Osteocyte (in vitro differentiated cells): ENCODE data around the gene CDK3. TPM values are rescaled to one million over a fixed set of nuclear protein-coding genes. Genes with fewer than 3 reads are reported as not detected.

ENCODE experiments used
- DNase-seq: peaks from one replicate; pipeline ENCODE4 v3.0.0; 2021; ENCODE audit warnings: mixed read lengths; ENCODE audit not compliant: unreplicated experiment; ENCODE audit errors: extremely low spot score
- H3K27ac Mint-ChIP-seq: one replicate; pipeline ENCODE4 v1.8.0; 2021; ENCODE audit warnings: mild to moderate bottlenecking, mixed read lengths; ENCODE audit not compliant: unreplicated experiment
- H3K27me3 Mint-ChIP-seq: one replicate; pipeline ENCODE4 v1.8.0; 2021; ENCODE audit warnings: mixed read lengths; ENCODE audit not compliant: unreplicated experiment
- H3K36me3 Mint-ChIP-seq: one replicate; pipeline ENCODE4 v1.8.0; 2021; ENCODE audit warnings: mixed read lengths; ENCODE audit not compliant: unreplicated experiment
- H3K4me1 Mint-ChIP-seq: one replicate; pipeline ENCODE4 v1.8.0; 2021; ENCODE audit warnings: mixed read lengths; ENCODE audit not compliant: unreplicated experiment
- H3K4me3 Mint-ChIP-seq: one replicate; pipeline ENCODE4 v1.8.0; 2021; ENCODE audit warnings: mild to moderate bottlenecking, moderate library complexity, mixed read lengths; ENCODE audit not compliant: unreplicated experiment
- H3K9me3 Mint-ChIP-seq: one replicate; pipeline ENCODE4 v1.8.0; 2021; ENCODE audit warnings: mixed read lengths; ENCODE audit not compliant: unreplicated experiment
- CTCF ChIP-seq: fragments of 200-600 bp; sonication (generic); IDR thresholded peaks from 2 replicates; pipeline ENCODE4 v1.5.0; 2021; ENCODE audit warnings: antibody characterized with exemption, mild to moderate bottlenecking, moderate library complexity
- total RNA-seq: library from RNA; stranded (reverse); gene quantifications from 2 replicates; pipeline ENCODE4 v1.2.1, GENCODE V29; 2021

The CDK3 gene
- total RNA-seq, 1 donor from 2014 or later = 8.3 TPM

GRCh38 chr17:76026714-76027158 lies 26.1 kb downstream of the CDK3 start:
- H3K27ac Mint-ChIP-seq = no peak overlapping the region
- H3K9me3 Mint-ChIP-seq = no peaks in the 10 kb centered on the region
- H3K36me3 Mint-ChIP-seq = no peaks in the 10 kb centered on the region
- DNase-seq = no peak
- no peaks in the 10 kb centered on the region for H3K27me3 Mint-ChIP-seq
- no peak for TF ChIP-seq CTCF
- H3K4me1 Mint-ChIP-seq = peaks cover 12% of the 10 kb centered on the region
- H3K4me3 Mint-ChIP-seq = no peak overlapping the region

- no peak for DNase-seq
- no peaks in the 10 kb centered on the region for H3K36me3 Mint-ChIP-seq
- no peaks in the 10 kb centered on the region for H3K27me3 Mint-ChIP-seq
- no peak for TF ChIP-seq CTCF
- peaks cover 12% of the 10 kb centered on the region for H3K4me1 Mint-ChIP-seq
- H3K27ac Mint-ChIP-seq = no peak within 1 kb of the TSS
- H3K9me3 Mint-ChIP-seq = no peaks in the 10 kb centered on the region
- H3K4me3 Mint-ChIP-seq = no peak within 1 kb of the TSS
Observed at GRCh38 chr17:76027159-76027839, 26.6 kb downstream of the CDK3 start, which contains the start of gene EVPL. Gene EVPL (minus strand): TSS chr17:76027306. CDS start chr17:76027198, 108 bp downstream.

- Mint-ChIP-seq H3K4me1 (peaks cover 12% of the 10 kb centered on the region), H3K27me3 (no peaks in the 10 kb centered on the region), H3K36me3 (no peaks in the 10 kb centered on the region), H3K27ac (no peak overlapping the region), H3K4me3 (no peak overlapping the region), H3K9me3 (no peaks in the 10 kb centered on the region)
- DNase-seq = no peak
- TF ChIP-seq CTCF = no peak
Observed at GRCh38 chr17:76032073-76032779, 31.6 kb downstream of the CDK3 start.

DNA sequence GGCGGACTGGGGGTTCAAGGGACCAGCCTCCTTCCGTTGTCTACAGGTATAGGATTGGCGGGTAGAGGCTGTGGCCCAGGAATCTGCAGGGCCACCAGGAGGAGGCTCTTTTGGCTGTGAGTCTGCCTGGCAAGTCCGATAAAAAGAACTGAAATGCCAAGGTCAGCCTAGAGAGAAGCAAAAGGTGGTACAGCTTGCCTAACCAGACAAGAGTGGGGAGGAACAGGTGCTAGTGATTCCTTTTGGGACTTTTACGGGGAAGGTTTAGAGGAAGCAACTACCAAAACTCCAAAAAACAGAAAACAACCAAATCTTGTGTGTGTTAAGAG lies 32.1 kb downstream of the CDK3 start:
- no peak overlapping the region for H3K27ac Mint-ChIP-seq
- H3K9me3 Mint-ChIP-seq = no peaks in the 10 kb centered on the region
- no peak for TF ChIP-seq CTCF
- no peaks in the 10 kb centered on the region for H3K36me3 Mint-ChIP-seq
- H3K4me1 Mint-ChIP-seq = peaks cover 12% of the 10 kb centered on the region
- DNase-seq = no peak
- no peak overlapping the region for H3K4me3 Mint-ChIP-seq
- H3K27me3 Mint-ChIP-seq = no peaks in the 10 kb centered on the region

DNA sequence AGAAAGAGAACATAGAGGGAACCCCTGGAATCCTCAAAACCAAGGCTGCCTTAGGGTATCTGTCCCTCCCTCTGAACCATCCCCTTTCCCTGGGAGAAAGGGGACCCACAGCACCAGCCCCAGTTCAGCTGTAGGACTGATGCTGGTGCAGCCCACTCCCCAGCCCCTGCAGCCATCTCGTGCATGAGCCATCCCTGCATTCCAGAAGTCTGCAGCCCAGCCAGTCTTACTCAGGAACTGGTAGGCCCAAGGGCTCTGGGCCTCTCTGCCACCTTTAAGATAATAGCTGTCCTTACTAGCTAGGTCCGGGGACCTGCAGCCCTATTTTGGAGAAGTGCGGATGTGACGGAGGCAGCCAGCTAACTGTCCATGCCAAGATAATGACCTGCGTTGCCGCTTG lies 32.5 kb downstream of the CDK3 start:
- peaks cover 2% of the 10 kb centered on the region for H3K36me3 Mint-ChIP-seq
- no peak overlapping the region for H3K4me3 Mint-ChIP-seq
- no peaks in the 10 kb centered on the region for H3K9me3 Mint-ChIP-seq
- TF ChIP-seq CTCF = no peak
- no peak overlapping the region for H3K27ac Mint-ChIP-seq
- H3K27me3 Mint-ChIP-seq = no peaks in the 10 kb centered on the region
- H3K4me1 Mint-ChIP-seq = peaks cover 12% of the 10 kb centered on the region
- no peak for DNase-seq
